Measurements from ENCODE around the gene VTN. TPM values are rescaled to one million over a fixed set of nuclear protein-coding genes. Genes with fewer than 3 reads are reported as not detected.
A peak's percentile ranks its signal among the peaks of the same experiment; 100 is the strongest.

VTN gene
- total RNA-seq, 1 experiment from 2014 or later = not detected

GRCh38 chr17:28368915-28369683 is 1.0 kb downstream of the VTN start:
- no peak for DNase-seq (ENCODE audit: low spot score)

- DNase-seq (ENCODE audit: low spot score) = no peak
Measured at GRCh38 chr17:28368306-28368831, 1.7 kb downstream of the VTN start.

DNA sequence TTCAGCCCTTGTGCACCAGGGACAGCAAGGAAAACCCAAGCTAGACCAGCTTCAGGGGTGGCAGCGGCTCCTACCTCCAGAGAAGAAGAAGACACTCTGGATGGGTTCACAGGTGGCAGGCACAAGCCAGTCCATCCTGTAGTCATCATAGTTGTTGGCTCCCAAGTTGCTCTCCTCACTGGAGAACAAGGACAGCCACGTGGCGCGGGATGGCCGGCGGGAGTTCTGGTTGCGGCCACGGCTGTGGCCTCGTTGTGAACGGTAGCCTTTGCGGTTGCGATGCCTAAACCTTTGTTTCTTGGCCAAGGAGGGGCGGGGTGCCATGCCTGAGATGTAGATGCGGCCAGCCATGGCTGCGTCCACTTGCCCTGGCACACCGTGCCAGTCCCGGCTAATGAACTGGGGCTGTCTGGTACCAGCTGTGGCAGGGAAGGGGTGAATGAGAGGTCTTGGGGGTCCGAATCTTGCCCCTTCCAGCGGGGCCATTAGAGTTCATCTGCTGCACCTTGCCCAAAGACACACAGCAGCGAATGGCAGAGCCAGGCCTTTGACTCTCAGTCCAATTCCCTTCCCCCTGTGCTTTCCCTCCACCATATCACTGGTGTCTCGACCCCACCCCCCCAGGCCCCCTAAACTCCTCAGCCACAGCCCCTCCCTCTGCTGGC is 2.3 kb downstream of the VTN start:
- no peak for DNase-seq (ENCODE audit: low spot score)

DNA sequence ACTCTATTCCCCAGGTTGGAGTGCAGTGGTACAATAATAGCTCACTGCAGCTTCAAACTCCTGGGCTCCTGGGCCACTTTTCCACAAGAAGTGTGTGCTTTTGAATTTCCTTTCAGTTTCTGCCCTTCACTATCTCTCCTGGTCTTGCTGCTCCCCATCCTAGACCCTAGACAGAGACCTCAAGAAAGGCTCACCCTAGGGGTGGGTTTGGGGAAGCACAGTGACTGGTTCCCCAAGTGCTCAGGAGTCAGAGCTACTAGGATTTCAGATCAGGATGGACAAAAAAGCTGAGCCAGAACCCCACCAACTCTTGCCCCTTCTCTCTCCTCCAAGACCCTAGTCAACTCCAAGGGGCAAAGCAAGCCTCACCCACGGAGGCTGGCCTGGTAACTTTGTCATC is 3.5 kb downstream of the VTN start:
- no peak for DNase-seq (ENCODE audit: low spot score)

GRCh38 chr17:28365487-28365886 is 4.6 kb downstream of the VTN start:
- DNase-seq (ENCODE audit: low spot score) = no peak

DNA sequence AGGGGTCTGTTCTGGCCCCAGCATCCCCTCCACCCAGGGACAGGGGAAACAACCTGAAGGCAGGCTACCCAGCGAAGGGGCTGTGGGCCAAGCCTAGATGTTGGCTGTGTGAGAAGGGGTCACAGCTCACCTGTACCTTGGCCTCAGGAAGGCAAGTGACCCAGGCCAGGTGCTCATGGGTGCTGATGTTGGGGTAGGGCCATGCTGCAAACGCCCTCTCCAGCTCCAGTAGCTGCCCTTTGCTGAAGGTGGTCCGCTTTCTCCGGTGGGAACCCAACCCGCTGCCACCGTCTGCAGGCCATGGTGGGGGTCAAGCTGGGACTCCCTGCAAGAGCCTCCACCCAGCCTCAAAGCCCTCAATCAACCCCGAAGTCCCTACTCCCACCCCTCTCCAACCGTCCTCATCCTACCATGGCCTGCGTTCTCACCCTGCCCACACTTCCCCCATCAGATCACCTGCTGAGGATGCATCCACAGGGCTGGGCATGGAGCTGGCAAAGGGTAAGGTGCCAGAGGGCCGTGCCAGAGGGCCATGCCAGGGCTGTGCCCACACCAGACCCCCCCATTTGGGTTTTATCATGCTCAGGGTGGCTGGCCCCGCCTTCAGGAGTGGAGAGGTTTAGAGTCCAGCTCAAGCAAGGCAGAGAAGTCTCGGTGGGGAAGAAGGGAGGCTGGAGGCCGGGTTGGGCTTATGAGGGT is 5.3 kb downstream of the VTN start, which contains the start of gene SEBOX:
Gene SEBOX, minus strand, starts transcription at position 535 of the 699 bp plus-strand sequence. Its CDS starts 48 bp downstream, at position 487.
- DNase-seq (ENCODE audit: low spot score) = no peak

DNA sequence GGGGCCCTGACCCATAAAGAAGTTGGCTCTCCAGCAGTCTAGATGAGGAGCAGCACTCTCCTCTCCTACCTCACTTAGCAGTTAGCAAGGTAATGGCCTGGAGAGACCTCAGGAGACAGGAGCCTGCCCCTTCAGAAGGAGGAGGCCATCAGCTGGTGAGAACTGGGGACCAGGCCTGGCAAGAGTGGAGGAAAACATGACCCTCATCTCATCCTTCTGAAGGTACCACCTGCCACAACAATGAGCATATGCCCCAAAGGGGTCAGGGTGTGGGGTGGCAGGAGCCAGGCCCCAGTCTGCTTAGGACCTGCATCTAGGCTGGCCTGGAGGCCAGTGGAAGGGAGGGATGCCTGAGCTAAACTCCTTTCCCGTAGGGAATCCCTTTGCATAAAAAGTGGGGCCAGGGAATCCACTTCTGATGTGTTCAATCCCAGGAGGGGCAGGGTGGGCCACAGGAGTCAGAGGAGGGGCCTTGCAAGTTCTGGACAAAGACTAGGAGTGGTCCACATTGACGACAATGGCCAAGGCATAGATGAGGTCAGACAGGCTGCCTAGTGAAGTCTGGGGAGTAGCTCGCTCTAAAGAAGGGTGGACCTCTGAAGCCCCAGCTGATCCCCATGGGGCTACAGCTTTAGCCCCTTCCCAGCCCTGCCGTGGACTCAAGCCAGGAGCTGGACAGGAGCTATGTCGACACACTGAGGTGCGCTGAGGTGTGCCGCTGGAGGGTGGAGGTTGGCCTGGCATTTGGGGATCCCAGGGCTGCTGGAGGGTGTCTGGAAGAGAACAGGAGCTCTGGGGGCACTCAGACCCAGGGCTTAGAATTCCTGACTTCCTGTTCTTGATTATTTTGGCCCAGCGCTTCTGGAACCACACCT is 6.1 kb downstream of the VTN start:
- DNase-seq (ENCODE audit: low spot score) = no peak

DNA sequence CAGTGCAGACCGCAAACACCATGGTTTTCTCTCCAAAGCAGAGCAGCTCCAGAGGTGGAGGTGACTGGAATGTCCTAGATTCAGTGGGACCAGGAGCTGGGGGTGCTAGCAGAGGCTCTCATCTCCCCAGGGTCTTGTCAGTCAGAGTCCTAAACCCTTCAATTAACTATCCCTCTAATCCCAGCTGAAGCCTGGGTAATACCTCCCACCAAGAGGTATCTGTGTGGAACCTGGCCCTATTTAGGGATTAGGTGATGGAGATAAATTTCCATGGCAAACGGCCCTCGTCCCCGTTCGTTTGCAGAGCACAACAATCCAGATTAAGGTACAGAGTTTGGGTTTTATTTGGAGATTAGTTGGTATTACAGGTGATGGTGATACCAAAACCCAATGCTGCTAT is 6.9 kb downstream of the VTN start:
- no peak for DNase-seq (ENCODE audit: low spot score)

- no peak for DNase-seq (ENCODE audit: low spot score)
Measured at GRCh38 chr17:28357901-28358197, 12.3 kb downstream of the VTN start.

DNA sequence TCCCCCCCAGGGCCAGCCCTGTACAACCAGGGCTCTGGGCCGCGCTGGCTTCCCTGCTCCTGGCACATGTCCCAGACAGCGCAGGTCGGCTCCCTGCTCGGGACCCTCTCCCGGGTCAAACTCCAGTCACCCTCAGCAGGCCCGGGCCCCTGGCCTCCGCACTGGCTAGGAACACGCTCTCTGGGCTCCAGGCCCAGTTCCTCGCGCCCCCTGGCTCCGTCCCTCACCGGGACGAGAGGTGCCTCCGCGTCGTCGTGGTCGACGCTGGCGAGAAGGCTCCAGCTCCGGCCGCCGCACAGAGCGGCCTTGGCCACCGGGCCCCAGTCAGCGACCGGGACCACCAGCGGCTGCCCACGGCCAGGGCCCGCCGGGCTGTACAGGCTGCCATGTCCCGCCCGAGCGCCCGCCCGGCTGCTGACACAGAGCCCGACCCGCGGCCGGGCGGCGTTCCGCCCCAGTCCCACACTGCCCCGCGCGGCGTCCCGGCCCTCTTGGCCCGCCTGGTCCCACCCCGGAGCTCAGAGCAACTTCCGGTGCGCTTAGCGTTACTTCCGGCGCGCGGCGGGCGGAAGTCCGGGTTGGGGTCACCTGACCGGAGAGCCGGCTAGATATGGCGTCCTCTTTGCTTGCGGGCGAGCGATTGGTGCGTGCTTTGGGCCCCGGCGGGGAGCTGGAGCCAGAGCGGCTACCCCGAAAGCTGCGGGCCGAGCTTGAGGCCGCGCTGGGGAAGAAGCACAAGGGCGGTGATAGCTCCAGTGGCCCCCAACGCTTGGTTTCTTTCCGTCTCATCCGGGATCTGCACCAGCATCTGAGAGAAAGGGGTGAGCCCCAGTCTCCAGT is 12.8 kb downstream of the VTN start, which contains the start of gene POLDIP2:
Gene POLDIP2, minus strand, starts transcription at position 467 of the 840 bp plus-strand sequence. Its CDS starts 79 bp downstream, at position 388.
- peak; percentile 92 for DNase-seq (ENCODE audit: low spot score)

GRCh38 chr17:28350271-28350670 is 19.8 kb downstream of the VTN start:
- DNase-seq (ENCODE audit: low spot score) = no peak

- no peak for DNase-seq (ENCODE audit: low spot score)
Measured at GRCh38 chr17:28348979-28349378, 21.1 kb downstream of the VTN start.

DNA sequence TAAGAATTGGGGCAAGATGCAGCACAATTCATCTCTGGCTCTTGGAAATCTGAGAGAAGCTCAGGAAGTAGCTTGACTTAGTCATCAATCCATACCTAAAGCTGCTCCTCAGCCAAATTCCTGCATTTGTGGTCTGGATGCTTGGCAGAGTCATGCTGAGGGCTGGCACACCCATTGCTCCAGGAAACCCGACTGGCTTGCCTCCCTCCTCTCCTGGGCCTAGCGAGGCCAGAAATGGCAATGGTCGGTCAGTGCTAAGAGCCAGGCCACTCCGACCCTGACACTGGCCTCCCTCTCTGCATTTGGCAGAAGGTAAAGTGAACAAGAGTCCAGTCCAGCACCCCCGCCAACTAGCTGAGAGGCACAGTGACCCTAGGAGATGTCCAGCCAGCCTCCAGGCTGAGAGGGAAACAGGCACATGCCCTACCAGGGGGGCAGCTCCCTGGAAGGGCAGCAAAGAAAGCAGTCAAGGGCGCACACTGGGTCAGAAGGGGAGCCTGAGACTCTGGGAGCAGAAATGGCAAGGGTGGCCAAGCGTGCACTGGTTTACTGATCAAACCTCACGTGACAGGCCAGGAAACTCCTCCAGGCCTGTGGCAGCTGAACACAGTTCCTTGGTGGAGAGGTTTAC is 22.7 kb downstream of the VTN start:
- no peak for DNase-seq (ENCODE audit: low spot score)

GRCh38 chr17:28346746-28347246 is 23.3 kb downstream of the VTN start:
- DNase-seq (ENCODE audit: low spot score) = peak; percentile 40

DNA sequence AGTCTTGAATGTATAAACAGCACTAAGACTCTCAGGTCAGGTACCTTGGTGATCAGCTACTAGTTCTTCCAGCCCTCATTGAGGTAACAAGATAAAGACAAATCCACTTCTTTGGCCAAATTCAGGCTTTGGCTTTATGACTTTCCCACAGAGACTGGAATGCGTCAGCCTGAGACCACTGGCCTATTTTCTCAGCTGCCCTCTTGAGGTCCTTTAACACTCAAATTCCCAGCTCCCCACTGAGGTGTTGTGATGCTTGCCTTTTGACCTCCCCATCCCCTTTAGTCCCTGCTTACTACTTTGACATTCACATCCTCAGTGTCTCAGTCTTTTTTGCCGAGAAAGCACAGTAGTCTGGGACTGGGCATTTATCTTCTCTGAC is 23.9 kb downstream of the VTN start:
- no peak for DNase-seq (ENCODE audit: low spot score)

DNA sequence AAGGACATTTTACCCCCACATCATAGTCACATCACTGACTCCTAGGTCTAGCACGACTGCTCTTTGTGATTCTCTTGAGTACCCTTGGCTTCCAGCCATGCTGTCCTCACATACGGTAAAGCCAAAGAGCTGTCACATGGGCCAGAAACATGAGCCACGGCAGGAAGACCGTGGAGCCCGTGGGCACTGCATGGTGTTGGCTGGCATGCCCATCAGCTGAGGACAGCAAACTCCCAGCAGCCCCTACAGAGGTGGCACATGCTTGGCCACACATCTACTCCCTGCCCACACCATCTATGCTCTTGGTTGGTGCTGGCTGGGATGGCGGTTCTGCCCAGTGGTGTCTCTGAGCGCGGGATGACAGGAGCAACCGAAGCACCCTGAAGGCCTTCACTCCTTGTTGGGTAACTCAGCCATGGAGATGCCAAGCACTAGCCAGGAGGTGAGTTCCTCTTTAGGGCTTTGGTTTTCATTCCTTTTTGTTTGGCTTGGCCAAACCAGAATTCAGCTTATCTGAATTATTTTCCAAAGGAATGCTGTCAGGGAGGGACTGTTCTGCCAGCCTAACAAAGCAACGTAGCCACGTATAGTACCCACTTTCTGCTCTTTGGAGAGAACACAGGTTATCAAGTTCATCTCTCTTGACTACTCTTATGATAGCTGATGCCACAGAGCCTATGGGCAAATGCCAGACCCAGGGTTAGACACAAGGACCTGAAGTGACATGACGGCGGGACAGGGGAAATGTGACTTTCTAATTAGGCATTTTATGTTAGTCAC is 24.5 kb downstream of the VTN start:
- no peak for DNase-seq (ENCODE audit: low spot score)

GRCh38 chr17:28344435-28344901 is 25.6 kb downstream of the VTN start:
- no peak for DNase-seq (ENCODE audit: low spot score)

DNA sequence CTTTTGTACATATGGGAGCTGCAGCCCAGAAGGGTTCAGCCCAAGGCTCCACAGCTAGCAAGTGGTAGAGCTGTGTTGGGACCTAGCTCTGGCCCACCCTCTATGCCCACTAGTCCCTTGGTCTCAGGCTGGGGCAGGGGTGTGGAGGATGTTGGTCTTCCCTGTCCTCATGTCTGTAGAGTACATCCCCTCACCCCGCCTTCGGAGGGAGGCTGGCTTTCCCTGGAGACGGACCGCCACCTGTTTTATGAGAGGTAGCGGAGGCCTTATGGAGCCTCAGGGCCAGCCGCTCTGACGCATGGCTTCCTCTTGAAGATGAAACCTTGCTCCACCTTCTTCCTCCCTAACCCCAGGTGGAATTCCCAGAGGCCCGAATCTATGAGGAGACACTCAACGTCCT is 26.1 kb downstream of the VTN start:
- no peak for DNase-seq (ENCODE audit: low spot score)

DNA sequence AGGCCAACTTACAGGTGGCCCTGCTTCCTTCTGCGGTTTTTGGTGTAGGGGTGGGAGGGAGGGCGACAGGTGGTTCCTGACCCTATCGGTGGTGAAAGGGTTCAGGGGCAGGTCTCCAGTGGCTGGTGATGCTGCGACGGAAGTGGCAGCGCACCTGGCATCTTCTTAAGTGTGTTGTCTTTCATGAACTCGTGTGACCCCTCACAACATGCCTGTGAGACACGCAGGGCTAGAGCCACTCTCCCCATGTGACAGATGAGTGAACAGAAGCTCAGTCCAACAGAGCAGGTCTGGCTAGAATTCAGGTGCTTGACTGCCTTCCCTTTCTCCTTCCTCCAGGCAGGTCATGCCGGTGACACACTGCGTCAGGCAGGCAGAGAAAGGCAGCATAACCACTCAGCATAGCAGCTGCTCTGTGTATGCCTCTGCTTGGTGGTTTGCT is 26.6 kb downstream of the VTN start:
- DNase-seq (ENCODE audit: low spot score) = no peak

Data from HT-29 (cell line).